ENCODE results near the gene RPTOR. TPM values are rescaled to one million over a fixed set of nuclear protein-coding genes. Genes with fewer than 3 reads are reported as not detected.
A peak's percentile ranks its signal among the peaks of the same experiment; 100 is the strongest.

RPTOR gene
- total and polyA plus RNA-seq, 2 donors: 8.1 to 10.3 TPM

GRCh38 chr17:80854220-80854619 lies 309.6 kb downstream of the RPTOR start:
- Histone ChIP-seq H3K27me3 (ENCODE audit: control insufficient read depth in 2 of 2, insufficient read depth in 1 of 2, low read length in 1 of 2) (no peaks in the 10 kb centered on the region), H3K4me3 (ENCODE audit: low read length in 2 of 2) (no peak overlapping the region), H3K9me3 (ENCODE audit: control insufficient read depth in 2 of 2, insufficient read depth in 1 of 2, low read length in 1 of 2) (no peaks in the 10 kb centered on the region), H3K36me3 (ENCODE audit: control insufficient read depth in 2 of 2, insufficient read depth in 2 of 2, low read length in 1 of 2) (peaks cover 38 to 66% of the 10 kb centered on the region in 2 donors), H3K4me1 (ENCODE audit: control insufficient read depth in 2 of 2, insufficient read depth in 2 of 2, low read length in 2 of 2) (peaks cover 0 to 15% of the 10 kb centered on the region in 2 donors), H3K27ac (ENCODE audit: low read depth in 1 of 2, low read length in 1 of 2) (no peak overlapping the region)
- DNase-seq (ENCODE audit: low read depth in 6 of 9, low spot score in 9 of 9): no peak
- WGBS: over 99% methylated on average over 10 of the region's 10 CpGs

GRCh38 chr17:80855196-80855947 lies 310.7 kb downstream of the RPTOR start:
- no peak overlapping the region for H3K27ac ChIP-seq (ENCODE audit: low read depth in 1 of 2, low read length in 1 of 2)
- no peak for DNase-seq (ENCODE audit: low read depth in 6 of 9, low spot score in 9 of 9)
- WGBS: 95% methylated on average over 23 of the region's 23 CpGs
- H3K36me3 ChIP-seq (ENCODE audit: control insufficient read depth in 2 of 2, insufficient read depth in 2 of 2, low read length in 1 of 2): peaks cover 44 to 72% of the 10 kb centered on the region in 2 donors
- no peaks in the 10 kb centered on the region for H3K27me3 ChIP-seq (ENCODE audit: control insufficient read depth in 2 of 2, insufficient read depth in 1 of 2, low read length in 1 of 2)
- H3K9me3 ChIP-seq (ENCODE audit: control insufficient read depth in 2 of 2, insufficient read depth in 1 of 2, low read length in 1 of 2): no peaks in the 10 kb centered on the region
- peaks cover 4 to 26% of the 10 kb centered on the region in 2 donors for H3K4me1 ChIP-seq (ENCODE audit: control insufficient read depth in 2 of 2, insufficient read depth in 2 of 2, low read length in 2 of 2)
- H3K4me3 ChIP-seq (ENCODE audit: low read length in 2 of 2): no peak overlapping the region

- DNase-seq (ENCODE audit: low read depth in 6 of 9, low spot score in 9 of 9): peak in 1 of 9 donors; percentile 15
- Histone ChIP-seq H3K4me1 (ENCODE audit: control insufficient read depth in 2 of 2, insufficient read depth in 2 of 2, low read length in 2 of 2) (peaks cover 12 to 35% of the 10 kb centered on the region in 2 donors), H3K36me3 (ENCODE audit: control insufficient read depth in 2 of 2, insufficient read depth in 2 of 2, low read length in 1 of 2) (peaks cover 44 to 74% of the 10 kb centered on the region in 2 donors), H3K9me3 (ENCODE audit: control insufficient read depth in 2 of 2, insufficient read depth in 1 of 2, low read length in 1 of 2) (no peaks in the 10 kb centered on the region), H3K4me3 (ENCODE audit: low read length in 2 of 2) (no peak overlapping the region), H3K27ac (ENCODE audit: low read depth in 1 of 2, low read length in 1 of 2) (no peak overlapping the region), H3K27me3 (ENCODE audit: control insufficient read depth in 2 of 2, insufficient read depth in 1 of 2, low read length in 1 of 2) (no peaks in the 10 kb centered on the region)
- 79% methylated on average over 21 of the region's 21 CpGs for WGBS
Measured at GRCh38 chr17:80855948-80856862, 311.6 kb downstream of the RPTOR start.

- H3K27ac ChIP-seq (ENCODE audit: low read depth in 1 of 2, low read length in 1 of 2): no peak overlapping the region
- H3K9me3 ChIP-seq (ENCODE audit: control insufficient read depth in 2 of 2, insufficient read depth in 1 of 2, low read length in 1 of 2): no peaks in the 10 kb centered on the region
- WGBS: 96% methylated on average over 27 of the region's 27 CpGs
- no peak for DNase-seq (ENCODE audit: low read depth in 6 of 9, low spot score in 9 of 9)
- peaks cover 37 to 72% of the 10 kb centered on the region in 2 donors for H3K36me3 ChIP-seq (ENCODE audit: control insufficient read depth in 2 of 2, insufficient read depth in 2 of 2, low read length in 1 of 2)
- H3K4me1 ChIP-seq (ENCODE audit: control insufficient read depth in 2 of 2, insufficient read depth in 2 of 2, low read length in 2 of 2): peaks cover 21 to 44% of the 10 kb centered on the region in 2 donors
- no peaks in the 10 kb centered on the region for H3K27me3 ChIP-seq (ENCODE audit: control insufficient read depth in 2 of 2, insufficient read depth in 1 of 2, low read length in 1 of 2)
- no peak overlapping the region for H3K4me3 ChIP-seq (ENCODE audit: low read length in 2 of 2)
Measured at GRCh38 chr17:80856863-80857755, 312.5 kb downstream of the RPTOR start.

GRCh38 chr17:80857756-80858171 lies 313.1 kb downstream of the RPTOR start:
- peaks cover 23 to 50% of the 10 kb centered on the region in 2 donors for H3K4me1 ChIP-seq (ENCODE audit: control insufficient read depth in 2 of 2, insufficient read depth in 2 of 2, low read length in 2 of 2)
- no peaks in the 10 kb centered on the region for H3K27me3 ChIP-seq (ENCODE audit: control insufficient read depth in 2 of 2, insufficient read depth in 1 of 2, low read length in 1 of 2)
- 96% methylated on average over 25 of the region's 25 CpGs for WGBS
- no peak overlapping the region for H3K4me3 ChIP-seq (ENCODE audit: low read length in 2 of 2)
- peaks cover 0 to 5% of the 10 kb centered on the region in 2 donors for H3K9me3 ChIP-seq (ENCODE audit: control insufficient read depth in 2 of 2, insufficient read depth in 1 of 2, low read length in 1 of 2)
- no peak for DNase-seq (ENCODE audit: low read depth in 6 of 9, low spot score in 9 of 9)
- no peak overlapping the region for H3K27ac ChIP-seq (ENCODE audit: low read depth in 1 of 2, low read length in 1 of 2)
- H3K36me3 ChIP-seq (ENCODE audit: control insufficient read depth in 2 of 2, insufficient read depth in 2 of 2, low read length in 1 of 2): peaks cover 39 to 72% of the 10 kb centered on the region in 2 donors

- Histone ChIP-seq H3K9me3 (ENCODE audit: control insufficient read depth in 2 of 2, insufficient read depth in 1 of 2, low read length in 1 of 2) (peaks cover 0 to 10% of the 10 kb centered on the region in 2 donors), H3K27ac (ENCODE audit: low read depth in 1 of 2, low read length in 1 of 2) (no peak overlapping the region), H3K36me3 (ENCODE audit: control insufficient read depth in 2 of 2, insufficient read depth in 2 of 2, low read length in 1 of 2) (peaks cover 40 to 71% of the 10 kb centered on the region in 2 donors), H3K4me1 (ENCODE audit: control insufficient read depth in 2 of 2, insufficient read depth in 2 of 2, low read length in 2 of 2) (peaks cover 23 to 54% of the 10 kb centered on the region in 2 donors), H3K4me3 (ENCODE audit: low read length in 2 of 2) (no peak overlapping the region), H3K27me3 (ENCODE audit: control insufficient read depth in 2 of 2, insufficient read depth in 1 of 2, low read length in 1 of 2) (no peaks in the 10 kb centered on the region)
- 96% methylated on average over 20 of the region's 20 CpGs for WGBS
- no peak for DNase-seq (ENCODE audit: low read depth in 6 of 9, low spot score in 9 of 9)
Measured at GRCh38 chr17:80858301-80859001, 313.8 kb downstream of the RPTOR start.

GRCh38 chr17:80859002-80859941 lies 314.6 kb downstream of the RPTOR start:
- no peaks in the 10 kb centered on the region for H3K27me3 ChIP-seq (ENCODE audit: control insufficient read depth in 2 of 2, insufficient read depth in 1 of 2, low read length in 1 of 2)
- DNase-seq (ENCODE audit: low read depth in 6 of 9, low spot score in 9 of 9): peak in 1 of 9 donors; percentile 14
- H3K27ac ChIP-seq (ENCODE audit: low read depth in 1 of 2, low read length in 1 of 2): no peak overlapping the region
- peaks cover 39 to 70% of the 10 kb centered on the region in 2 donors for H3K36me3 ChIP-seq (ENCODE audit: control insufficient read depth in 2 of 2, insufficient read depth in 2 of 2, low read length in 1 of 2)
- H3K4me3 ChIP-seq (ENCODE audit: low read length in 2 of 2): no peak overlapping the region
- H3K9me3 ChIP-seq (ENCODE audit: control insufficient read depth in 2 of 2, insufficient read depth in 1 of 2, low read length in 1 of 2): peaks cover 0 to 15% of the 10 kb centered on the region in 2 donors
- peaks cover 23 to 54% of the 10 kb centered on the region in 2 donors for H3K4me1 ChIP-seq (ENCODE audit: control insufficient read depth in 2 of 2, insufficient read depth in 2 of 2, low read length in 2 of 2)
- WGBS: 90% methylated on average over 40 of the region's 40 CpGs

Measured in thymus (tissue), 11 donors.